HEK293 (cell line): ENCODE data around the gene SMPD4.
A peak's percentile ranks its signal among the peaks of the same experiment; 100 is the strongest.
"Not testable (repeated sequence)": the region's sequence is repeated elsewhere in the genome, so short reads cannot be mapped to it uniquely, and the experiment has no call there.

Experiments used
- CTCF ChIA-PET: fragments of 350-600 bp; formaldehyde crosslinking; extraction: SDS; loops from one replicate; lab custom pipeline; 2021; ENCODE audit warnings: antibody characterized with exemption; lab: Yijun Ruan, JAX
- POLR2A ChIA-PET: fragments of 300-600 bp; formaldehyde crosslinking; extraction: SDS; loops from one replicate; lab custom pipeline; 2020; ENCODE audit warnings: antibody characterized with exemption, inconsistent platforms; lab: Yijun Ruan, JAX
- H3K27ac ChIP-seq: fragments of 200-500 bp; sonication (Bioruptor generic); 2 replicates; pipeline ENCODE4 v1.5.1; 2014; ENCODE audit warnings: low read depth, low read length, control low read depth, inconsistent platforms; ENCODE audit errors: extremely low read depth
- H3K36me3 ChIP-seq, 2 experiments: fragments of 200-500 bp in 1 of 2; sonication (Bioruptor generic) in 1 of 2; 1 replicate in 1 of 2; 2 replicates in 1 of 2; pipeline ENCODE4 v1.5.1; 2014 to 2017; ENCODE audit warnings: inconsistent platforms in 2 of 2, low read length in 2 of 2; ENCODE audit not compliant: control insufficient read depth in 2 of 2, insufficient read depth in 1 of 2
- H3K4me1 ChIP-seq: fragments of 200-500 bp; sonication (Bioruptor generic); 2 replicates; pipeline ENCODE4 v1.5.1; 2014; ENCODE audit warnings: mild to moderate bottlenecking, low read length, inconsistent platforms; ENCODE audit not compliant: control insufficient read depth, insufficient read depth
- H3K4me3 ChIP-seq: 2 replicates; pipeline ENCODE4 v1.5.1; 2011; ENCODE audit warnings: low read depth, mild to moderate bottlenecking, control low read depth, low read length, moderate library complexity
- H3K9me3 ChIP-seq: fragments of 200-500 bp; sonication (Bioruptor generic); 2 replicates; pipeline ENCODE4 v1.5.1; 2014; ENCODE audit warnings: low read depth, low read length, inconsistent platforms; ENCODE audit not compliant: control insufficient read depth, insufficient read depth
- PRDM10 ChIP-seq: fragments of 450-650 bp; formaldehyde crosslinking; IDR thresholded peaks from 2 replicates; pipeline ENCODE4 v1.5.1; 2016; ENCODE audit warnings: missing biosample characterization, missing genetic modification characterization
- SCRT2 ChIP-seq: fragments of 450-650 bp; formaldehyde crosslinking; IDR thresholded peaks from 2 replicates; pipeline ENCODE4 v1.5.1; 2016; ENCODE audit warnings: missing biosample characterization, missing genetic modification characterization
- YY1 ChIP-seq: fragments of 450-650 bp; formaldehyde crosslinking; IDR thresholded peaks from 2 replicates; pipeline ENCODE4 v1.5.1; 2018; ENCODE audit warnings: missing biosample characterization, missing genetic modification characterization
- ZBTB10 ChIP-seq: fragments of 450-650 bp; formaldehyde crosslinking; IDR thresholded peaks from 2 replicates; pipeline ENCODE4 v1.5.1; 2016; ENCODE audit warnings: missing biosample characterization, missing genetic modification characterization
- ZBTB26 ChIP-seq: fragments of 450-650 bp; formaldehyde crosslinking; optimal IDR thresholded peaks from 2 replicates; pipeline ENCODE3; 2016; ENCODE audit warnings: missing biosample characterization, mild to moderate bottlenecking, missing genetic modification characterization
- ZBTB49 ChIP-seq: fragments of 450-650 bp; formaldehyde crosslinking; IDR thresholded peaks from 2 replicates; pipeline ENCODE4 v1.5.1; 2016; ENCODE audit warnings: missing biosample characterization, missing genetic modification characterization, low read depth
- ZFP41 ChIP-seq: fragments of 450-650 bp; formaldehyde crosslinking; IDR thresholded peaks from 2 replicates; pipeline ENCODE4 v1.5.1; 2016; ENCODE audit warnings: missing biosample characterization, missing genetic modification characterization, borderline replicate concordance
- ZNF24 ChIP-seq: fragments of 450-650 bp; formaldehyde crosslinking; IDR thresholded peaks from 2 replicates; pipeline ENCODE4 v1.5.1; 2016; ENCODE audit warnings: missing biosample characterization, missing genetic modification characterization
- ZNF274 ChIP-seq, 2 experiments: fragments of 200-500 bp in 1 of 2; fragments of 450-650 bp in 1 of 2; sonication (Bioruptor generic) in 1 of 2; formaldehyde crosslinking in 1 of 2; IDR thresholded peaks; 2 replicates each; pipeline versions ENCODE4 v1.5.1 to v1.6.1; 2014 to 2016; ENCODE audit warnings: borderline replicate concordance in 1 of 2, inconsistent platforms in 1 of 2, low read length in 1 of 2, missing biosample characterization in 1 of 2, missing genetic modification characterization in 1 of 2
- ZNF37A ChIP-seq: fragments of 450-650 bp; IDR thresholded peaks from 2 replicates; pipeline ENCODE4 v1.5.1; 2018; ENCODE audit warnings: missing biosample characterization, missing genetic modification characterization
- ZNF416 ChIP-seq: fragments of 450-650 bp; formaldehyde crosslinking; IDR thresholded peaks from 2 replicates; pipeline ENCODE4 v1.5.1; 2016; ENCODE audit warnings: missing biosample characterization, missing genetic modification characterization
- ZNF580 ChIP-seq: fragments of 450-650 bp; formaldehyde crosslinking; IDR thresholded peaks from 2 replicates; pipeline ENCODE4 v1.5.1; 2016; ENCODE audit warnings: missing biosample characterization, missing genetic modification characterization
- ZNF704 ChIP-seq: fragments of 450-650 bp; formaldehyde crosslinking; IDR thresholded peaks from 2 replicates; pipeline ENCODE4 v1.5.1; 2016; ENCODE audit warnings: missing biosample characterization, missing genetic modification characterization
- ZSCAN5A ChIP-seq: fragments of 450-650 bp; formaldehyde crosslinking; IDR thresholded peaks from 2 replicates; pipeline ENCODE4 v1.5.1; 2016; ENCODE audit warnings: missing biosample characterization, missing genetic modification characterization

Gene SMPD4

GRCh38 chr2:130181325-130181879 is at the start of gene SMPD4 (continued):
- TF ChIP-seq ZNF580 (tag by site-specific recombination) (no peak), PRDM10 (tag by site-specific recombination) (0 out of 2 replicates have a peak, but pooled peaks have one; percentile 26), ZNF416 (tag by site-specific recombination) (no peak), ZSCAN5A (no peak), ZNF704 (tag by site-specific recombination) (no peak), ZBTB26 (tag by site-specific recombination) (peak; percentile 69), ZBTB10 (no peak), SCRT2 (peak; percentile 96), ZNF37A (tag by site-specific recombination) (no peak), ZNF274 (IDR thresholded peaks at IDR 0.05; ENCODE audit: low read length) (no peak), ZNF274 (tag by site-specific recombination; IDR thresholded peaks at IDR 0.05; ENCODE audit: borderline replicate concordance) (no peak), ZBTB49 (tag by site-specific recombination) (no peak), YY1 (tag by site-specific recombination) (peak; percentile 81), ZFP41 (tag by site-specific recombination) (no peak), ZNF24 (tag by site-specific recombination) (no peak)
- TF ChIP-seq, all 188 proteins: peak for 19

GRCh38 chr2:130230907-130231306 is 49.5 kb upstream of the SMPD4 start:
- H3K27ac ChIP-seq, H3K36me3 ChIP-seq, POLR2A ChIA-PET, H3K4me1 ChIP-seq, CTCF ChIA-PET, H3K4me3 ChIP-seq, H3K9me3 ChIP-seq: not testable (repeated sequence)

GRCh38 chr2:130230376-130230775 is 49.0 kb upstream of the SMPD4 start:
- H3K4me3 ChIP-seq, POLR2A ChIA-PET, H3K36me3 ChIP-seq, H3K4me1 ChIP-seq, H3K27ac ChIP-seq, H3K9me3 ChIP-seq, CTCF ChIA-PET: not testable (repeated sequence)

- POLR2A ChIA-PET, CTCF ChIA-PET, H3K4me3 ChIP-seq: not testable (repeated sequence)
Observed at GRCh38 chr2:130229161-130229510, 47.7 kb upstream of the SMPD4 start.

More at GRCh38 chr2:130229161-130229510, 47.7 kb upstream of the SMPD4 start:
- H3K27ac ChIP-seq, H3K4me1 ChIP-seq, H3K9me3 ChIP-seq, H3K36me3 ChIP-seq: not testable (repeated sequence)
